Esophagus (tissue), 2 donors: ENCODE results near the gene MTPN. TPM values are rescaled to one million over a fixed set of nuclear protein-coding genes. Genes with fewer than 3 reads are reported as not detected.

Experiments
- H3K27ac ChIP-seq, 2 donors: one replicate each; pipeline ENCODE4 v1.5.1; 2013; ENCODE audit warnings: low read depth in 2 of 2, mild to moderate bottlenecking in 2 of 2, inconsistent platforms in 1 of 2, low read length in 1 of 2, moderate library complexity in 1 of 2
- H3K27me3 ChIP-seq, 2 donors: one replicate each; pipeline ENCODE4 v1.6.1; 2013; ENCODE audit warnings: low read length in 2 of 2, control low read depth in 1 of 2, mild to moderate bottlenecking in 1 of 2; ENCODE audit not compliant: insufficient read depth in 2 of 2, control insufficient read depth in 1 of 2
- H3K36me3 ChIP-seq, 2 donors: one replicate each; pipeline ENCODE4 v1.6.1; 2013; ENCODE audit warnings: low read length in 1 of 2; ENCODE audit not compliant: control insufficient read depth in 2 of 2, insufficient read depth in 2 of 2
- H3K4me1 ChIP-seq, 2 donors: one replicate each; pipeline ENCODE4 v1.6.1; 2013; ENCODE audit warnings: low read length in 1 of 2; ENCODE audit not compliant: control insufficient read depth in 2 of 2, insufficient read depth in 2 of 2
- H3K4me3 ChIP-seq, 2 donors: one replicate each; pipeline ENCODE4 v1.5.1; 2013; ENCODE audit warnings: low read length in 2 of 2, mild to moderate bottlenecking in 2 of 2, low read depth in 1 of 2, moderate library complexity in 1 of 2
- H3K9me3 ChIP-seq, 2 donors: one replicate each; pipeline ENCODE4 v1.6.1; 2013; ENCODE audit warnings: mild to moderate bottlenecking in 2 of 2, low read depth in 1 of 2, low read length in 1 of 2, moderate library complexity in 1 of 2; ENCODE audit not compliant: control insufficient read depth in 2 of 2, insufficient read depth in 1 of 2
- WGBS, 2 donors: extraction: QIAGEN DNeasy Blood & Tissue Kit; methylation state at CpG; one replicate each; pipeline ENCODE4 v1.1.7; 2013; 5-methylcytosine and 5-hydroxymethylcytosine counted together
- polyA plus RNA-seq, 2 donors: library from polyadenylated mRNA; stranded (reverse); fragments of 200-250 nt; gene quantifications; one replicate each; pipeline ENCODE4 v1.2.3, GENCODE V29; 2013
- donor health status: healthy with polysubstance abuse.
- donor health status: Bipolar disorder and iron deficiency.

Gene MTPN
- polyA plus RNA-seq, 2 donors, result 54.8 to 100 TPM

GRCh38 chr7:135946289-135947055, 30.7 kb downstream of the MTPN start:
- Histone ChIP-seq H3K4me1 (no peaks in the 10 kb centered on the region), H3K4me3 (no peak overlapping the region), H3K36me3 (peaks cover 4 to 7% of the 10 kb centered on the region in 2 donors), H3K27ac (no peak overlapping the region), H3K9me3 (no peaks in the 10 kb centered on the region), H3K27me3 (no peaks in the 10 kb centered on the region)
- 78 to 81% methylated on average over 3 of the region's 3 CpGs for WGBS, 2 donors

GRCh38 chr7:135944753-135945152, 32.4 kb downstream of the MTPN start:
- no peaks in the 10 kb centered on the region for H3K4me1 ChIP-seq
- no peaks in the 10 kb centered on the region for H3K27me3 ChIP-seq
- no peak overlapping the region for H3K4me3 ChIP-seq
- no peak overlapping the region for H3K27ac ChIP-seq
- H3K36me3 ChIP-seq, result peaks cover 0 to 2% of the 10 kb centered on the region in 2 donors
- 94 to 96% methylated on average over 2 of the region's 2 CpGs for WGBS, 2 donors
- no peaks in the 10 kb centered on the region for H3K9me3 ChIP-seq

- Histone ChIP-seq H3K9me3 (no peaks in the 10 kb centered on the region), H3K36me3 (peaks cover 0 to 2% of the 10 kb centered on the region in 2 donors), H3K27me3 (no peaks in the 10 kb centered on the region), H3K4me1 (no peaks in the 10 kb centered on the region), H3K27ac (no peak overlapping the region), H3K4me3 (no peak overlapping the region)
- WGBS, 2 donors, result 81 to 84% methylated on average over 3 of the region's 3 CpGs
Observed at GRCh38 chr7:135943134-135943879, 33.9 kb downstream of the MTPN start.

GRCh38 chr7:135942614-135943013, 34.5 kb downstream of the MTPN start:
- Histone ChIP-seq H3K9me3 (no peaks in the 10 kb centered on the region), H3K4me3 (no peak overlapping the region), H3K36me3 (peaks cover 0 to 2% of the 10 kb centered on the region in 2 donors), H3K4me1 (no peaks in the 10 kb centered on the region), H3K27ac (no peak overlapping the region), H3K27me3 (no peaks in the 10 kb centered on the region)
- 93 to 96% methylated on average over 2 of the region's 2 CpGs for WGBS, 2 donors

- WGBS, 2 donors, result 95 to 98% methylated on average over 3 of the region's 3 CpGs
Observed at GRCh38 chr7:135940077-135941075, 36.8 kb downstream of the MTPN start.

GRCh38 chr7:135939261-135939812, 37.8 kb downstream of the MTPN start:
- 62 to 77% methylated on average over 8 of the region's 8 CpGs for WGBS, 2 donors
- H3K9me3 ChIP-seq, result no peaks in the 10 kb centered on the region
- no peaks in the 10 kb centered on the region for H3K27me3 ChIP-seq
- no peaks in the 10 kb centered on the region for H3K4me1 ChIP-seq
- H3K27ac ChIP-seq, result no peak overlapping the region
- H3K4me3 ChIP-seq, result no peak overlapping the region
- no peaks in the 10 kb centered on the region for H3K36me3 ChIP-seq

More at GRCh38 chr7:135940077-135941075, 36.8 kb downstream of the MTPN start:
- H3K27ac ChIP-seq, result no peak overlapping the region
- H3K4me3 ChIP-seq, result no peak overlapping the region
- no peaks in the 10 kb centered on the region for H3K9me3 ChIP-seq
- no peaks in the 10 kb centered on the region for H3K27me3 ChIP-seq
- no peaks in the 10 kb centered on the region for H3K4me1 ChIP-seq
- no peaks in the 10 kb centered on the region for H3K36me3 ChIP-seq

GRCh38 chr7:135938563-135938962, 38.6 kb downstream of the MTPN start:
- H3K27me3 ChIP-seq, result no peaks in the 10 kb centered on the region
- H3K27ac ChIP-seq, result no peak overlapping the region
- 83 to 87% methylated on average over 3 of the region's 3 CpGs for WGBS, 2 donors
- no peaks in the 10 kb centered on the region for H3K36me3 ChIP-seq
- H3K9me3 ChIP-seq, result no peaks in the 10 kb centered on the region
- no peak overlapping the region for H3K4me3 ChIP-seq
- no peaks in the 10 kb centered on the region for H3K4me1 ChIP-seq

GRCh38 chr7:135938086-135938485, 39.1 kb downstream of the MTPN start:
- no peaks in the 10 kb centered on the region for H3K27me3 ChIP-seq
- no peak overlapping the region for H3K4me3 ChIP-seq
- no peaks in the 10 kb centered on the region for H3K4me1 ChIP-seq
- H3K27ac ChIP-seq, result no peak overlapping the region
- no peaks in the 10 kb centered on the region for H3K9me3 ChIP-seq
- no peaks in the 10 kb centered on the region for H3K36me3 ChIP-seq
